Smooth muscle cell of the brain vasculature (primary cell): ENCODE measurements around the gene RFESD.
A peak's percentile ranks its signal among the peaks of the same experiment; 100 is the strongest.
"Not testable (repeated sequence)": the region's sequence is repeated elsewhere in the genome, so short reads cannot be mapped to it uniquely, and the experiment has no call there.

ENCODE experiments used
- DNase-seq: peaks from one replicate; pipeline ENCODE4 v3.0.0-alpha.2; 2012; ENCODE audit warnings: low read depth, low spot score

Gene RFESD

GRCh38 chr5:95664204-95664786, 17.7 kb downstream of the RFESD start:
- DNase-seq = no peak

GRCh38 chr5:95667061-95667618, 20.6 kb downstream of the RFESD start:
- no peak for DNase-seq

GRCh38 chr5:95667678-95668077, 21.1 kb downstream of the RFESD start:
- DNase-seq = no peak

GRCh38 chr5:95668216-95668615, 21.6 kb downstream of the RFESD start:
- DNase-seq = no peak

- DNase-seq = no peak
These were observed 22.2 kb downstream of the RFESD start for GRCh38 chr5:95668728-95669127.

- peak; percentile 91 for DNase-seq
These were observed 23.0 kb downstream of the RFESD start for GRCh38 chr5:95669540-95669939.

GRCh38 chr5:95669985-95670384, 23.4 kb downstream of the RFESD start:
- no peak for DNase-seq

- no peak for DNase-seq
These were observed 24.0 kb downstream of the RFESD start for GRCh38 chr5:95670568-95670967.

- no peak for DNase-seq
These were observed 25.2 kb downstream of the RFESD start for GRCh38 chr5:95671826-95672225.

GRCh38 chr5:95672641-95673040, 26.1 kb downstream of the RFESD start:
- no peak for DNase-seq

- DNase-seq = no peak
These were observed 26.5 kb downstream of the RFESD start for GRCh38 chr5:95673081-95673480.

- no peak for DNase-seq
These were observed 36.3 kb downstream of the RFESD start, which contains the start of gene SPATA9 for GRCh38 chr5:95682891-95683290. Gene SPATA9 (minus strand): TSS chr5:95682991. CDS start chr5:95682854, 137 bp downstream.

- DNase-seq = no peak
These were observed 37.8 kb downstream of the RFESD start for GRCh38 chr5:95684361-95684760.

GRCh38 chr5:95686651-95687050, 40.1 kb downstream of the RFESD start:
- no peak for DNase-seq

- no peak for DNase-seq
These were observed 43.1 kb downstream of the RFESD start for GRCh38 chr5:95689680-95690079.

GRCh38 chr5:95690333-95690732, 43.8 kb downstream of the RFESD start:
- no peak for DNase-seq

GRCh38 chr5:95697781-95698681, 51.5 kb downstream of the RFESD start:
- DNase-seq = no peak

- DNase-seq = no peak
These were observed 52.8 kb downstream of the RFESD start for GRCh38 chr5:95699337-95699736.

- DNase-seq = no peak
These were observed 54.5 kb downstream of the RFESD start for GRCh38 chr5:95701074-95701473.

GRCh38 chr5:95704150-95704549, 57.6 kb downstream of the RFESD start:
- no peak for DNase-seq

GRCh38 chr5:95706196-95706595, 59.6 kb downstream of the RFESD start:
- not testable (repeated sequence) for DNase-seq

- DNase-seq = no peak
These were observed 60.5 kb downstream of the RFESD start for GRCh38 chr5:95707055-95707454.
